A549 (cell line): ENCODE measurements around the gene SPG11. TPM values are rescaled to one million over a fixed set of nuclear protein-coding genes. Genes with fewer than 3 reads are reported as not detected.

Source experiments
- ATAC-seq, 2 experiments: fragments of 200-7000 bp in 1 of 2; fragments of >200 bp in 1 of 2; cut with Nextera tagmentation in 1 of 2; cut with Tn5 transposase in 1 of 2; 3 replicates each; pipeline versions ENCODE4 v1.8.0 to v1.9.1; 2018 to 2020; ENCODE audit warnings: mild to moderate bottlenecking in 1 of 2, moderate library complexity in 1 of 2
- CTCF ChIA-PET: fragments of 300-600 bp; sonication (Branson Sonifier 250); formaldehyde crosslinking; extraction: SDS; loops from one replicate; lab custom pipeline; 2021; ENCODE audit warnings: antibody characterized with exemption, inconsistent platforms; lab: Yijun Ruan, JAX
- POLR2A ChIA-PET: fragments of 350-600 bp; formaldehyde crosslinking; extraction: SDS; loops from one replicate; lab custom pipeline; 2021; ENCODE audit warnings: antibody characterized with exemption, inconsistent platforms; lab: Yijun Ruan, JAX
- DNase-seq, 2 experiments: peaks; one replicate each; pipeline versions ENCODE4 v3.0.0 to v3.0.0-alpha.2; 2011 to 2016; ENCODE audit warnings: low read depth in 1 of 2, low spot score in 1 of 2
- FAIRE-seq: peaks from 2 replicates; lab custom pipeline; 2011; peaks lifted over from hg19 to GRCh38; lab: Jason Lieb, UNC
- H3K27ac ChIP-seq, 2 experiments: fragments of >200 bp; sonication (Bioruptor Twin); formaldehyde crosslinking; 3 replicates each; pipeline ENCODE4 v1.5.1; 2016 to 2017
- H3K4me1 ChIP-seq: fragments of >200 bp; sonication (Bioruptor Twin); formaldehyde crosslinking; 3 replicates; pipeline ENCODE4 v1.6.1; 2016
- H3K4me2 ChIP-seq: fragments of >200 bp; sonication (Bioruptor Twin); formaldehyde crosslinking; 3 replicates; pipeline ENCODE4 v1.6.1; 2016
- H3K4me3 ChIP-seq: fragments of >200 bp; sonication (Bioruptor Twin); formaldehyde crosslinking; 3 replicates; pipeline ENCODE4 v1.5.1; 2016
- H3K9me3 ChIP-seq: fragments of >200 bp; sonication (Bioruptor Twin); formaldehyde crosslinking; 3 replicates; pipeline ENCODE4 v1.6.1; 2016
- CHD2 ChIP-seq: fragments of 150-350 bp; IDR thresholded peaks from 2 replicates; pipeline ENCODE4 v1.6.1; 2014; ENCODE audit warnings: low read length; ENCODE audit not compliant: partially characterized antibody
- CTCF ChIP-seq: fragments of >200 bp; sonication (Bioruptor Twin); formaldehyde crosslinking; IDR thresholded peaks from 3 replicates; pipeline ENCODE4 v1.5.1; 2016
- EP300 ChIP-seq, 2 experiments: fragments of >200 bp; sonication (Bioruptor Twin); formaldehyde crosslinking; IDR thresholded peaks; 2 replicates in 1 of 2; 3 replicates in 1 of 2; pipeline ENCODE4 v1.6.1; 2016 to 2017
- GATA3 ChIP-seq: IDR thresholded peaks from 2 replicates; pipeline ENCODE4 v1.6.1; 2012; ENCODE audit warnings: borderline replicate concordance
- HES2 ChIP-seq: fragments of >200 bp; sonication (Bioruptor Twin); formaldehyde crosslinking; IDR thresholded peaks from 2 replicates; pipeline ENCODE4 v1.6.1; 2016
- HOXB13 ChIP-seq: fragments of 250-450 bp; sonication (Bioruptor Pico); IDR thresholded peaks from 2 replicates; pipeline ENCODE4 v1.5.0; 2020; ENCODE audit warnings: low read depth, mild to moderate bottlenecking, moderate library complexity
- HOXB5 ChIP-seq: fragments of 250-450 bp; sonication (Bioruptor Pico); IDR thresholded peaks from 2 replicates; pipeline ENCODE4 v1.5.0; 2020; ENCODE audit warnings: mild to moderate bottlenecking, moderate library complexity
- KDM5A ChIP-seq: fragments of 200-600 bp; sonication (generic); IDR thresholded peaks from 2 replicates; pipeline ENCODE4 v1.6.1; 2016; ENCODE audit warnings: antibody characterized with exemption, mild to moderate bottlenecking
- MAZ ChIP-seq: fragments of 150-350 bp; IDR thresholded peaks from 2 replicates; pipeline ENCODE4 v1.6.1; 2014; ENCODE audit warnings: antibody characterized with exemption, low read depth, low read length, borderline replicate concordance
- NPAS2 ChIP-seq: fragments of 250-450 bp; sonication (Bioruptor Pico); IDR thresholded peaks from 2 replicates; pipeline ENCODE4 v1.8.0; 2022; ENCODE audit warnings: mild to moderate bottlenecking, moderate library complexity, borderline replicate concordance
- NR3C1 ChIP-seq: fragments of >200 bp; sonication (Bioruptor Twin); formaldehyde crosslinking; IDR thresholded peaks from 3 replicates; pipeline ENCODE4 v1.6.1; 2017
- POLR2AphosphoS2 ChIP-seq: conservative IDR thresholded peaks from 2 replicates; pipeline ENCODE4 v1.6.1; 2012; ENCODE audit warnings: low read length, improper control_type of control experiment, inconsistent platforms
- TFCP2L1 ChIP-seq: fragments of 250-450 bp; sonication (Bioruptor Pico); IDR thresholded peaks from 2 replicates; pipeline ENCODE4 v1.5.0; 2021; ENCODE audit warnings: mild to moderate bottlenecking
- TP53 ChIP-seq: fragments of 250-450 bp; sonication (Bioruptor Pico); IDR thresholded peaks from 2 replicates; pipeline ENCODE4 v1.5.0; 2021; ENCODE audit warnings: mild to moderate bottlenecking, moderate library complexity
- ZNF302 ChIP-seq: fragments of 250-450 bp; sonication (Bioruptor Pico); IDR thresholded peaks from 2 replicates; pipeline ENCODE4 v1.9.0; 2021; ENCODE audit warnings: inconsistent platforms, mild to moderate bottlenecking, moderate library complexity
- WGBS: methylation state at CpG from one replicate; pipeline ENCODE4 v1.1.6; 2017; ENCODE audit errors: missing lambda C conversion rate; 5-methylcytosine and 5-hydroxymethylcytosine counted together
- polyA plus RNA-seq, 4 experiments: library from polyadenylated mRNA; depleted of rRNA in 3 of 4; stranded (reverse); fragments of >200 nt; fragmentation: RNase III in 1 of 4; extraction: RNeasy Plus Mini Kit Qiagen cat#74134 plus additional on column Dnase treatment in 1 of 4; gene quantifications; 2 replicates in 3 of 4; 3 replicates in 1 of 4; pipeline ENCODE4 v1.2.3, GENCODE V29; 2011 to 2017
- TF ChIP-seq, protein P1 (sequence below): fragments of >200 bp; sonication (Bioruptor Twin); formaldehyde crosslinking; IDR thresholded peaks from 3 replicates; pipeline ENCODE4 v1.6.1; 2016
- TF ChIP-seq, protein P2 (sequence below): fragments of 200-600 bp; sonication (generic); IDR thresholded peaks from 2 replicates; pipeline ENCODE4 v1.6.1; 2016; ENCODE audit warnings: antibody characterized with exemption, mild to moderate bottlenecking, moderate library complexity

The SPG11 gene
- polyA plus RNA-seq, 2 of the 4 experiments (the other 2 are of a cell fraction): 7.6 to 26.9 TPM

DNA sequence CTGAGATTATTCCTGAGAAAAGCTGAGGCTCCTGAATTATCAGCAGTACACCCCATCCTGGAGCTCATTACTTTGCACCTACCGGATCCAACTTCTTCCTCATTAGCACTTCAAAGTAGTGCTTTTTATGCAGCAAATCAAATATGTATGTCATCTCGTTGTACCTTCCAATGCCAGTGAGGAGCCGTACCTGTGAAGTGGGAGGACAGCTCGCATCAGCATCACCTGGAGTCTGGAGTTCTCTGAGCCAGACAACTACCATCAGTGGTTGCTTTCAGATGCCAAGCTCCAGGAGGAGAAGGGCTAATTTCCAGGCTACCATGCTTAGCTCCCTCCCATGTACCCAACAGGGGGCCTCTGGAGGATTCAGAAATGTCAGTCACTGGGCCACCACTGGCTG, 94.1 kb downstream of the SPG11 start:
- DNase-seq (no peak), ATAC-seq (no peak; a peak in 1 of 6 replicates), FAIRE-seq (no peak)
- ChIA-PET CTCF (interaction anchor here (0.9 to 4.4 kb wide), 3 partner anchors 10 to 169 kb away, joined by 4 to 22 read pairs (median 6); no protein-coding TSS in a partner anchor), POLR2A (no interaction called here)
- H3K4me2 ChIP-seq: no peak overlapping the region
- no peak for TF ChIP-seq ZNF302
- TF ChIP-seq HOXB13: no peak
- no peak for TF ChIP-seq TFCP2L1
- no peak for TF ChIP-seq CTCF
- TF ChIP-seq EP300 (IDR thresholded peaks at IDR 0.05): no peak
- TF ChIP-seq KDM5A: no peak
- TF ChIP-seq GATA3: no peak
- peaks cover 12% of the 10 kb centered on the region for H3K9me3 ChIP-seq
- H3K27ac ChIP-seq: no peak overlapping the region
- 83% methylated on average over 4 of the region's 4 CpGs for WGBS
- H3K4me3 ChIP-seq: no peak overlapping the region
- no peaks in the 10 kb centered on the region for H3K4me1 ChIP-seq

- CTCF ChIA-PET: interaction anchor here (0.5 to 4.4 kb wide), 2 partner anchors 11 to 68 kb away, joined by 4 to 22 read pairs; no protein-coding TSS in a partner anchor
- no peaks in the 10 kb centered on the region for H3K4me1 ChIP-seq
- ATAC-seq (no peak), FAIRE-seq (no peak), DNase-seq (no peak)
- H3K9me3 ChIP-seq: peaks cover 13% of the 10 kb centered on the region
- H3K4me3 ChIP-seq: no peak overlapping the region
- H3K27ac ChIP-seq: no peak overlapping the region
- TF ChIP-seq, protein P1, sequence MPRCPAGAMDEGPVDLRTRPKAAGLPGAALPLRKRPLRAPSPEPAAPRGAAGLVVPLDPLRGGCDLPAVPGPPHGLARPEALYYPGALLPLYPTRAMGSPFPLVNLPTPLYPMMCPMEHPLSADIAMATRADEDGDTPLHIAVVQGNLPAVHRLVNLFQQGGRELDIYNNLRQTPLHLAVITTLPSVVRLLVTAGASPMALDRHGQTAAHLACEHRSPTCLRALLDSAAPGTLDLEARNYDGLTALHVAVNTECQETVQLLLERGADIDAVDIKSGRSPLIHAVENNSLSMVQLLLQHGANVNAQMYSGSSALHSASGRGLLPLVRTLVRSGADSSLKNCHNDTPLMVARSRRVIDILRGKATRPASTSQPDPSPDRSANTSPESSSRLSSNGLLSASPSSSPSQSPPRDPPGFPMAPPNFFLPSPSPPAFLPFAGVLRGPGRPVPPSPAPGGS: no peak
- no peak for TF ChIP-seq CHD2
- no peak for TF ChIP-seq TP53 (CRISPR knock-in tag)
- TF ChIP-seq HOXB5 (CRISPR knock-in tag): no peak
- no peak for TF ChIP-seq NPAS2 (CRISPR knock-in tag)
- no peak for TF ChIP-seq HES2
- TF ChIP-seq NR3C1: no peak
- TF ChIP-seq POLR2AphosphoS2: no peak
- POLR2A ChIA-PET: no interaction called here
- 86% methylated on average over 3 of the region's 3 CpGs for WGBS
- H3K4me2 ChIP-seq: no peak overlapping the region
Observed at GRCh38 chr15:44568338-44568737, 95.1 kb downstream of the SPG11 start.

GRCh38 chr15:44566155-44566540, 97.3 kb downstream of the SPG11 start:
- ChIA-PET CTCF (no interaction called here), POLR2A (no interaction called here)
- Histone ChIP-seq H3K4me3 (no peak overlapping the region), H3K27ac (no peak overlapping the region), H3K9me3 (peaks cover 13% of the 10 kb centered on the region), H3K4me2 (no peak overlapping the region), H3K4me1 (no peaks in the 10 kb centered on the region)
- DNase-seq (no peak), ATAC-seq (no peak), FAIRE-seq (no peak)
- 91% methylated on average over 4 of the region's 4 CpGs for WGBS
- no peak for TF ChIP-seq MAZ
- TF ChIP-seq, protein P2, sequence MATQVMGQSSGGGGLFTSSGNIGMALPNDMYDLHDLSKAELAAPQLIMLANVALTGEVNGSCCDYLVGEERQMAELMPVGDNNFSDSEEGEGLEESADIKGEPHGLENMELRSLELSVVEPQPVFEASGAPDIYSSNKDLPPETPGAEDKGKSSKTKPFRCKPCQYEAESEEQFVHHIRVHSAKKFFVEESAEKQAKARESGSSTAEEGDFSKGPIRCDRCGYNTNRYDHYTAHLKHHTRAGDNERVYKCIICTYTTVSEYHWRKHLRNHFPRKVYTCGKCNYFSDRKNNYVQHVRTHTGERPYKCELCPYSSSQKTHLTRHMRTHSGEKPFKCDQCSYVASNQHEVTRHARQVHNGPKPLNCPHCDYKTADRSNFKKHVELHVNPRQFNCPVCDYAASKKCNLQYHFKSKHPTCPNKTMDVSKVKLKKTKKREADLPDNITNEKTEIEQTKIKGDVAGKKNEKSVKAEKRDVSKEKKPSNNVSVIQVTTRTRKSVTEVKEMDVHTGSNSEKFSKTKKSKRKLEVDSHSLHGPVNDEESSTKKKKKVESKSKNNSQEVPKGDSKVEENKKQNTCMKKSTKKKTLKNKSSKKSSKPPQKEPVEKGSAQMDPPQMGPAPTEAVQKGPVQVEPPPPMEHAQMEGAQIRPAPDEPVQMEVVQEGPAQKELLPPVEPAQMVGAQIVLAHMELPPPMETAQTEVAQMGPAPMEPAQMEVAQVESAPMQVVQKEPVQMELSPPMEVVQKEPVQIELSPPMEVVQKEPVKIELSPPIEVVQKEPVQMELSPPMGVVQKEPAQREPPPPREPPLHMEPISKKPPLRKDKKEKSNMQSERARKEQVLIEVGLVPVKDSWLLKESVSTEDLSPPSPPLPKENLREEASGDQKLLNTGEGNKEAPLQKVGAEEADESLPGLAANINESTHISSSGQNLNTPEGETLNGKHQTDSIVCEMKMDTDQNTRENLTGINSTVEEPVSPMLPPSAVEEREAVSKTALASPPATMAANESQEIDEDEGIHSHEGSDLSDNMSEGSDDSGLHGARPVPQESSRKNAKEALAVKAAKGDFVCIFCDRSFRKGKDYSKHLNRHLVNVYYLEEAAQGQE: no peak
